Activated CD8-positive, alpha-beta memory T cell treated with anti-CD3 and anti-CD28 coated beads for 36 hours (primary cell): ENCODE results near the gene B9D2. TPM values are rescaled to one million over a fixed set of nuclear protein-coding genes. Genes with fewer than 3 reads are reported as not detected.
"Not testable (repeated sequence)": the region's sequence is repeated elsewhere in the genome, so short reads cannot be mapped to it uniquely, and the experiment has no call there.

Source experiments
- CTCF ChIA-PET: fragments of 350-600 bp; sonication (Branson Sonifier 250); formaldehyde crosslinking; loops from one replicate; lab custom pipeline; 2021; ENCODE audit warnings: antibody characterized with exemption; lab: Charles Lee
- POLR2A ChIA-PET: fragments of 350-600 bp; sonication (Branson Sonifier 250); formaldehyde crosslinking; loops from one replicate; lab custom pipeline; 2021; ENCODE audit warnings: antibody characterized with exemption; lab: Charles Lee
- total RNA-seq, 2 experiments: library from RNA; stranded (reverse); gene quantifications; one replicate each; pipeline ENCODE4 v1.2.3, GENCODE V29; 2021

B9D2 gene
- total RNA-seq, 2 experiments from 2014 or later, result 5.5 to 5.6 TPM

- CTCF ChIA-PET, result interaction anchor here (0.6 to 3.0 kb wide), 8 partner anchors 10 to 98 kb away, joined by 3 to 22 read pairs (median 10); partner anchors contain the start of genes B9D2 and HNRNPUL1
- POLR2A ChIA-PET, result interaction anchor here (0.6 to 3.2 kb wide), 11 partner anchors 12 to 198 kb away, joined by 3 to 31 read pairs (median 6); partner anchors contain the start of genes B9D2, CCDC97 and HNRNPUL1
Measured at GRCh38 chr19:41350735-41351338, 13.1 kb downstream of the B9D2 start.

GRCh38 chr19:41346916-41347315 is 17.0 kb downstream of the B9D2 start:
- POLR2A ChIA-PET, result interaction anchor here (0.6 kb wide), 1 partner anchor 11 kb away, joined by 7 read pairs; no protein-coding TSS in a partner anchor
- CTCF ChIA-PET, result not testable (repeated sequence)

- CTCF ChIA-PET, result interaction anchor here (0.7 kb wide), 1 partner anchor 17 kb away, joined by 3 read pairs; no protein-coding TSS in a partner anchor
Measured at GRCh38 chr19:41344162-41344561, 19.8 kb downstream of the B9D2 start.

GRCh38 chr19:41341669-41342490 is 22.1 kb downstream of the B9D2 start:
- ChIA-PET POLR2A (interaction anchor here (0.6 kb wide), 1 partner anchor 12 kb away, joined by 4 read pairs; no protein-coding TSS in a partner anchor), CTCF (interaction anchor here (0.7 to 1.2 kb wide), 4 partner anchors 11 to 520 kb away, joined by 3 read pairs; no protein-coding TSS in a partner anchor)

More at GRCh38 chr19:41344162-41344561, 19.8 kb downstream of the B9D2 start:
- POLR2A ChIA-PET, result no interaction called here

- POLR2A ChIA-PET, result no interaction called here
- CTCF ChIA-PET, result no interaction called here
Measured at GRCh38 chr19:41339936-41340335, 24.0 kb downstream of the B9D2 start.

- POLR2A ChIA-PET, result interaction anchor here (1.8 kb wide), 1 partner anchor 16 kb away, joined by 6 read pairs; no protein-coding TSS in a partner anchor
- CTCF ChIA-PET, result no interaction called here
Measured at GRCh38 chr19:41335467-41335866, 28.5 kb downstream of the B9D2 start.

GRCh38 chr19:41334793-41335192 is 29.2 kb downstream of the B9D2 start:
- ChIA-PET POLR2A (interaction anchor here (1.8 kb wide), 1 partner anchor 17 kb away, joined by 6 read pairs; no protein-coding TSS in a partner anchor), CTCF (interaction anchor here (0.9 kb wide), 1 partner anchor 236 kb away, joined by 3 read pairs; no protein-coding TSS in a partner anchor)

GRCh38 chr19:41332468-41332867 is 31.5 kb downstream of the B9D2 start:
- CTCF ChIA-PET, result interaction anchor here (0.6 kb wide), 1 partner anchor 16 kb away, joined by 3 read pairs; no protein-coding TSS in a partner anchor
- POLR2A ChIA-PET, result no interaction called here

- CTCF ChIA-PET, result no interaction called here
Measured at GRCh38 chr19:41332000-41332399, 31.9 kb downstream of the B9D2 start.

GRCh38 chr19:41330946-41331678 is 32.8 kb downstream of the B9D2 start:
- ChIA-PET POLR2A (interaction anchor here (0.6 kb wide), 2 partner anchors 28 to 1813 kb away, joined by 3 to 4 read pairs; no protein-coding TSS in a partner anchor), CTCF (interaction anchor here (0.6 kb wide), 1 partner anchor 105 kb away, joined by 3 read pairs; no protein-coding TSS in a partner anchor)

More at GRCh38 chr19:41332000-41332399, 31.9 kb downstream of the B9D2 start:
- POLR2A ChIA-PET, result no interaction called here

- POLR2A ChIA-PET, result interaction anchor here (0.6 kb wide), 2 partner anchors 16 to 28 kb away, joined by 3 to 7 read pairs; no protein-coding TSS in a partner anchor
- CTCF ChIA-PET, result no interaction called here
Measured at GRCh38 chr19:41330481-41330880, 33.5 kb downstream of the B9D2 start.

GRCh38 chr19:41328842-41329225 is 35.1 kb downstream of the B9D2 start:
- ChIA-PET POLR2A (interaction anchor here (0.7 to 3.9 kb wide), 7 partner anchors 14 to 65 kb away, joined by 3 to 29 read pairs (median 3); no protein-coding TSS in a partner anchor), CTCF (interaction anchor here (0.5 to 3.4 kb wide), 5 partner anchors 19 to 1137 kb away, joined by 3 to 22 read pairs (median 3); no protein-coding TSS in a partner anchor)

- CTCF ChIA-PET, result interaction anchor here (0.5 to 3.4 kb wide), 5 partner anchors 19 to 840 kb away, joined by 3 to 22 read pairs (median 5); partner anchors contain the start of gene CCDC97
- POLR2A ChIA-PET, result interaction anchor here (0.7 to 3.9 kb wide), 9 partner anchors 15 to 66 kb away, joined by 3 to 29 read pairs (median 4); partner anchors contain the start of genes B9D2 and HNRNPUL1
Measured at GRCh38 chr19:41328157-41328841, 35.6 kb downstream of the B9D2 start.

- POLR2A ChIA-PET, result interaction anchor here (0.5 to 3.9 kb wide), 9 partner anchors 10 to 1190 kb away, joined by 3 to 29 read pairs (median 4); partner anchors contain the start of genes B9D2 and HNRNPUL1
- CTCF ChIA-PET, result interaction anchor here (1.1 to 3.4 kb wide), 4 partner anchors 19 to 123 kb away, joined by 4 to 22 read pairs (median 8); partner anchors contain the start of gene CCDC97
Measured at GRCh38 chr19:41327576-41328156, 36.3 kb downstream of the B9D2 start.

- CTCF ChIA-PET, result interaction anchor here (1.1 to 3.4 kb wide), 4 partner anchors 18 to 123 kb away, joined by 4 to 22 read pairs (median 8); partner anchors contain the start of gene CCDC97
- POLR2A ChIA-PET, result interaction anchor here (0.5 to 3.9 kb wide), 9 partner anchors 10 to 1191 kb away, joined by 3 to 29 read pairs (median 6); partner anchors contain the start of genes B9D2 and HNRNPUL1
Measured at GRCh38 chr19:41327076-41327575, 36.8 kb downstream of the B9D2 start.

GRCh38 chr19:41325947-41326706 is 37.8 kb downstream of the B9D2 start:
- CTCF ChIA-PET, result interaction anchor here (1.3 to 3.4 kb wide), 3 partner anchors 17 to 26 kb away, joined by 6 to 22 read pairs (median 11); partner anchors contain the start of gene CCDC97
- POLR2A ChIA-PET, result interaction anchor here (0.5 to 3.9 kb wide), 2 partner anchors 15 to 26 kb away, joined by 6 to 29 read pairs; no protein-coding TSS in a partner anchor
